ACHN (cell line): ENCODE results near the gene MT1HL1.
A peak's percentile ranks its signal among the peaks of the same experiment; 100 is the strongest.

Source experiments
- DNase-seq: peaks from one replicate; pipeline ENCODE4 v3.0.0-alpha.2; 2015
- in situ Hi-C: cut with HindIII; loops from 2 replicates; pipeline ENCODE4 v1.10.0; 2017; ENCODE audit warnings: low sequenced_read_pairs, low pct_ligation_motif_present, low pct_unique_long_range_greater_than_20kb

MT1HL1 gene

GRCh38 chr1:237029240-237029639, 25.0 kb upstream of the MT1HL1 start:
- no peak for DNase-seq
- in situ Hi-C loops, result no loop called here

GRCh38 chr1:237025358-237026074, 21.3 kb upstream of the MT1HL1 start:
- in situ Hi-C loops, result no loop called here

DNA sequence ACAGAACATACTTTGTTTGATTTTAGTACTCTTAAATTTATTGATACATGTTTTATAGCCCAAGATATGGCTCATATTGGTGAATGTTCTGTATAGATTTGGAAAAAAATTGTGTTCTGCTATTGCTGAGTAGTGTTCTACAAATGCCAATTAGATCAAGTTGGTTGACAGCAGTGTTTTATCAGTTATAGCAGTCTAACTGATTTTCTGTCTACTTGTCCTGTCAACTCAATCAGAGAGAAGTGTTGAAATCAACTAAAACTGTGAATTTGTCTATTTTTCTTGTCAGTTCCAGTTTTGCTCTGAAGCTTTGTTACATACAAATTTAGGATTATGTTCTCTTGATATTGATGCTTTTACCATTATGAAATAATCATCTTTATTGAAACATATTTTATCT, 14.7 kb upstream of the MT1HL1 start:
- no peak for DNase-seq
- in situ Hi-C loops, result no loop called here

More at GRCh38 chr1:237025358-237026074, 21.3 kb upstream of the MT1HL1 start:
- DNase-seq, result no peak

DNA sequence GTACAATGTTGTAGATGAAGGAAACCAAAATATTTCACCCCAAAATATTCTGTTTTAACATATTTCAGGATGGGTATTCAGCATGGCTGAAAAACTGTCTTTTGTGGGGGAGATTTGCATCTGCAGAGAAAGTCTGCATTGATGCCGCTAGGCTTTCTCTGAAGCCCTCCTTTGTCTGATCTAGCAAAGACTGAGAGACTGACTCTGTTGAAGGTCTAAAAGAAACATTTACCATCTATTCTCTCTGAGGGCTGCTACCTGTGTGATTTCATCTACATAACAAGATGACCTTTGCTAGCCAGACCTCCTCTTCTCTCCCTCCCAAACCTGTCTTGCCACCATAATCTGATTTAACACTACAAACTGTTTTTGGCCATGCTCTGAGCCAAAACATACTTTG, 12.4 kb upstream of the MT1HL1 start:
- in situ Hi-C loops, result no loop called here
- no peak for DNase-seq

DNA sequence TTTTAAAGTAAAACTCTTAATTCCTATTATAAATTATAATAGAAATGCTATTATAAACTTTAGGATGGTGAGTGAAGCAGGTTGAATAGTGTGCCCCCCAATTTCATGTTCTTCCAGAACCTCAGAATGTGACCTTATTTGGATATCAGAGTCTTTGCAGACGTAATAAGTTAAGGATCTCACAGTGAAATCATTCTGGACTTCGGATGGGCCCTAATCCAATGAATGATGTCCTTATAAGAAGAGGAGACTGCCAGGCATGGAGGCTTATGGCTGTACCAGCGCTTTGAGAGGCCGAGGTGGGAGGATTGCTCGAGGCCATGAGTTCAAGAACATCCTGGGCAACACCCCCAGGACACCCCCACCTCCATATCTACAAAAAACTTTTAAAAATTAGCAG, 9.4 kb upstream of the MT1HL1 start:
- in situ Hi-C loops, result no loop called here
- DNase-seq, result no peak

GRCh38 chr1:237012788-237013383, 8.6 kb upstream of the MT1HL1 start:
- in situ Hi-C loops, result no loop called here
- DNase-seq, result peak; percentile 79

- in situ Hi-C loops, result no loop called here
- no peak for DNase-seq
Observed at GRCh38 chr1:237012361-237012760, 8.1 kb upstream of the MT1HL1 start.

GRCh38 chr1:237011432-237011831, 7.2 kb upstream of the MT1HL1 start:
- no peak for DNase-seq
- in situ Hi-C loops, result no loop called here

DNA sequence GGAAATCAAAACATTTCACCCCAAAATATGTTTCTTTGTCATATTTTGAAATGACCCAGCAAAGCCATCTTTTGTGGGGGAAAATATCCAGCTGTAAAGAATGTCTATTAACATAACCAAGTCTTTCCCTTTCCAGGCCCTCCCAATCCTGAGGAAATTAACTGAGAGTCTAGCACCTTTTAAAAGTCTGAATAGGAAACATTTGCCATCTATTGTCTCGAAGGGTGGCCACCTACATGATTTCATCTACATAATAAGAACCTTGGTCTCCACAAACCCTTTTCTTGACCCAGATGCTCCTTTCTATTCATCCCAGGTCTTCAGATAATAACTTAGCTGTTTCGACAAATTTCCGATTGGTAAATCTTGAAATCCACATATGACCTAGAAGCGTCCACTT, 5.4 kb upstream of the MT1HL1 start:
- no peak for DNase-seq
- in situ Hi-C loops, result no loop called here

DNA sequence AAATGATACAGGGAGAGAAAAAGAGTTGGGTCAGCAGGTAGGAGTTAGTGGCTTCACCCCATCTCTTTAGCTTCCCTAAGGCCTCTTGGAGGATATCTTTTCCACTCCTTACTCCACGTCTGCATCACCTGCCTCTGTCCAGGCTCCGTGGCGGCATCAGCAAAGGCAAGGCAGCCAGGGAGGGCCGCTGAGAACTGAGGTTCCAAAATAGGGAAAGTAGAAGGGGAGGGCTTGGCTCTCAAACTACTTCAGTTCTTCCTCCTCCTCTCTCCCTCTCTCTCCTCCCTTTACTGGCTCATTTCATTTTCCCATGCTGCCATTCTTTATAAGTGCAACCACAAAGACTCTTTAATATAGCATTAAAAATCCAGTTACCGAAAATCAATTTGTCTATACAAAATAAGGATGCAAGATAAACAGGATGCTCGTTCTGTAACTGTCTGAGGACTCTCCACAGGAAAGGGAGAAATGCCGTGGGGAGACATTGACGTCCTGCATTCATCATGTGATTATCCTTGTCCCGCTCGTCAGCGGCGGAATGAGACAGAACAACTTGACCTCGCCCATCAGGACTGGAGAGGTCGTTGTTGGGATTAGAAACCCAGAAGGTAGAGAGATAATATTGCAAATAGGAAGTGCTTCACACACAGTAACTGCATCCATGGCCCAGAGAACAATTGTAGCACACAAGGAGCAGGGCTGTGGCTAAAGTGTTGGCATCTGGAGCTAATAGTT, 3.1 kb upstream of the MT1HL1 start:
- no peak for DNase-seq
- in situ Hi-C loops, result no loop called here

DNA sequence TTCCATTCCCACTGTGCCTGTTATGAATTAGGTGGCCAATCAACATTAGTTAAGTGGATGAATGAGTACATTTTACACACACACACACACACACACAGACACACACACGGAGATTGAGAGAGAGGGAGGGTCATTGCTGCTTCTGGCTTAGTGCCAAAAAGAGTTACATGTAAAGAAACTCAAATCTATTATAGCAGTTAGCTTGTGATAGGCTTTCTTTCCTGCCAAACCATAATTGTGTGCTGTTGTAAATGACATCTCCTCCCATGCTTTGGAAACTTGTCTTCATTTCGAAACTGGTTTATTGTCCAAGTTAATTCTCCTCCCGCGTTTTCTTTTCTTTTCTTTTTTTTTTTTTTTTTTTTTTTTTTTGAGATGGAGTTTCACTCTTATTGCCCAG, 1.4 kb upstream of the MT1HL1 start:
- in situ Hi-C loops, result no loop called here
- no peak for DNase-seq

DNA sequence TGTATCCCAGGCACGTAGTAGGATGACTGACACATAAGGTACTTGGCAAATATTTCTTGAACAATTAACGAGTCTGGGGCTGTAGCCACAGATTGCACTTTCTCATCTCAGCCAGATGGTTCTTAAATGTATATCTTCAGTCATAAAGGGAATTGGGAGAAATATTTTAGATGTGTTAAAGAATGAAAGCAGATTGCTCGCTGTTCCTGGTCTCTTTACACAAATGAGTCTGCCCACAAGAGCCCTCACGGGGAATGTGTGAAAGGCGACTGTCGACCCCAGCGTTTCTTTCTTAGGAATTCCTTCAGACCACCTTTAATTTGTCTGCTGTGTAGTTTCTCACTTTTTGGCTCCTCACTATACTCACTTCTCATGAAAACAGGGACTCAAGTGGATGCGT, 725 bp downstream of the MT1HL1 start:
- no peak for DNase-seq
- in situ Hi-C loops, result no loop called here

DNA sequence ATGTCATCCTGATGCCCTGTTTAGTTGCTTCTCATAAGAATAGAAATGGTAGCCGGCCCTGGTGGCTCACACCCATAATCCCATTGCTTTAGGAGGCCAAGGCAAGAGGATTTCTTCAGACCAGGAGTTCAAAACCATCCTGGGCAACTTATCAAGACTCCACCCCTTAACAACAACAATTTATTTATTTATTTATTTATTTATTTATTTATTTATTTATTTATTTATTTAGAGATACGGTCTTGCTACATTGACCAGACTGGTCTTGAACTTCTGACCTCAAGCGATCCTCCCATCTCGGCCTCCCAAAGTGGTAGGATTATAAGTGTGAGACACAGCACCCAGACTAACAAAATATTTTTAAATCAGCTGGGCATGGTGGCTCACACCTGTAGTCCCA, 4.0 kb downstream of the MT1HL1 start:
- no peak for DNase-seq
- in situ Hi-C loops, result no loop called here

DNA sequence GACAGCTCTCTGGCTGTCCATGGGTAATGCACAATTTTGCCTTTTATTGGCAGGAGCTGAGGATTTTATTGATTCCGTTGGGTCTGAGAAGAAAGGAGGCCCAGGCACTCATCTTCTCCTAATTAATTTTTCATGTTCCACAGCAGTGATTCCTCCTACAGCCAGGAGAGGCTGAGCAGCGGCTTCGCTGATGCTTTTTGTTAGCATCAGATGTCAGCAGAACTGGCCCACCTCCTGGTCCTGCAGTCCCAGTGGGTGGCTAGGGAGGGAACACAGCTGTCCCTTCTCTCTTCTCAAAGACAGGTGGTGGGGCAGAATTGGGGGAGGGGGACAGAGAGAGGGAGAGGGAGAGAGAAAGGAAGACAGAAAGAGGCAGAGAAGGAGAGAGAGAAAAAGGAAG, 5.7 kb downstream of the MT1HL1 start:
- no peak for DNase-seq
- in situ Hi-C loops, result no loop called here

- in situ Hi-C loops, result no loop called here
- DNase-seq, result no peak
Observed at GRCh38 chr1:236997882-236998281, 6.4 kb downstream of the MT1HL1 start.

GRCh38 chr1:236997361-236997760, 6.9 kb downstream of the MT1HL1 start:
- in situ Hi-C loops, result no loop called here

GRCh38 chr1:236994450-236994849, 9.8 kb downstream of the MT1HL1 start:
- no peak for DNase-seq
- in situ Hi-C loops, result no loop called here

More at GRCh38 chr1:236997361-236997760, 6.9 kb downstream of the MT1HL1 start:
- DNase-seq, result no peak

DNA sequence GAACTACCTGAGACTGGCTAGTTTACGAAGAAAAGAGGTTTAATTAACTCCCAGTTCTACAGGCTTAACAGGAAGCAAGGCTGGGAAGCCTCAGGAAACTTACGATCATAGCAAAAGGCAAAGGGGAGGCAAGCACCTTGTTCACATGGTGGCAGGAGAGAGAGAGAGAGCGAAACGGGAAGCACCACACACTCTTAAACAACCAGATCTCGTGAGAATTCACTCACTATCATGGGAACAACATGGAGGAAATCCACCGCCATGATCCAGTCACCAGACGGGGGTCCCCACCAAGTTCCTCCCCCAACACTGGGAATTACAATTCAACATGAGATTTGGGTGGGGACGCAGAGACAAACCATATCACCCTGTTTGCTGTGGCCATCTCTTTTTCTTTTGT, 11.8 kb downstream of the MT1HL1 start:
- in situ Hi-C loops, result no loop called here
- DNase-seq, result no peak

DNA sequence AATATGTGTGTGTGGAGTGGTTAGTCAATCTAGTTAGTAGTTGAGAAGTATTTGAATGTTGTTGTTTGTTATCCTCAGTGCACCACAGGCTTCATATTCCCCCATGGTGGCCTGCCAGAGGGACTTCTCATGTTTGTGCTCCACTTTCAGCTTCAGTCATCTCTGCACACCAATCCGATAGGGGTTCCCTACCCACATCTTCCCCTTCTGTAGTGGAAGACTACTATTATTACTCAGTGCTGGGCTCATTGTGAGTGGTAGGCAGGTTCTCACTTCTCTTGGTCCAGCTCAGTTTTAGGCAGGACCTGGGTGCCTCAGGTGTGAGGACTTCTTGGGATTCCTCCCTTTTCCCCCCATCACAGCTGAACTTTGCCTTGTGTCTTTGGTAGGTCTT, 14.2 kb downstream of the MT1HL1 start:
- in situ Hi-C loops, result no loop called here
- DNase-seq, result no peak
